GM18907 (cell line): ENCODE measurements around the gene SLC6A8.
"Not testable (repeated sequence)": the region's sequence is repeated elsewhere in the genome, so short reads cannot be mapped to it uniquely, and the experiment has no call there.

ENCODE experiments used
- ATAC-seq: cut with Tn5 transposase; IDR thresholded peaks from one replicate; pipeline ENCODE4 v1.9.1; 2021; ENCODE audit warnings: mild to moderate bottlenecking, moderate library complexity; ENCODE audit not compliant: unreplicated experiment

SLC6A8 gene

DNA sequence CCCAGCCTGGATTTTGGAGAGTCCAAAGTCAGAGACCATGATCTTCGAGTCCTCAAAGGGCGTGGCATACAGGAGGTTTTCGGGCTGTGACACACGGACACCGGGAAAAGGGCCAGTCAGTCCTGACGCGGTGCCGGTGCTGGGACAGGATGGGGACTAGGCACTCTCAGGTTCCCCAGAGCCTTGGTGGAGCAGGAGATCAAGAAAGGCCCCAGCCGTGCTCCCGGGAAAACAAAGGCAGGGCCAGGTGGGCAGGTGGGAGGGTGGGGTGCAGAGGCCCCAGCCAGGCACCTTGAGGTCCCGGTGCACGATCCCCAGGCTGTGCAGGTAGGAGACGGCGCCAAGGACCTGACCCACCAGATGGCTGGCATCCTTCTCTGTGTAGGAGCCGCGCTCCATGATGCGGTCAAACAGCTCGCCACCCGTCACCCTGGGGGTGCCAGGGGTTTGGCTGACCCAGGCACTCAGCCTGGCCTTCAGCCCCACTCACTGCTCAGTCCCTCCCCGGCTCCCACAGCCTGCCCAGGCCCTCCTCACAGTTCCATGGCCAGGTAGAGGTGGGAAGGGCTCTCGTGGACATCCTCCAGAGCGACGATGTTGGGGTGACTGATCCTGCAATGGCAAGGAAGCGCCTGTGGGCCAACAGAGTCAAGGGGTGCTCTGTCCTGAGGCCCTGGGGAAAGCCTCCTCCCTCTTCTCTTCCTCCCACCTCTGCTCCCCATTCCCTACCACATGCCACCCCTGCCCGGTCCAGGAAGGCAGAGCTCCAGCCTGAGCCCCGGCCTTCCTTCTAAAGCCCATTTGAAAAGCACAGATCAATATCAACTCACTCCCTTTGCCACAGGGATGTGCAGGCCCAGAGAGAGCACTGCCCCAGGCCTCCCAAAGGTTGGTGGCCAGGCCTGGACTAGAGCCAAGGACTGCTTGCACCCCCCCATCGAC, 15.9 kb upstream of the SLC6A8 start:
- no peak for ATAC-seq

DNA sequence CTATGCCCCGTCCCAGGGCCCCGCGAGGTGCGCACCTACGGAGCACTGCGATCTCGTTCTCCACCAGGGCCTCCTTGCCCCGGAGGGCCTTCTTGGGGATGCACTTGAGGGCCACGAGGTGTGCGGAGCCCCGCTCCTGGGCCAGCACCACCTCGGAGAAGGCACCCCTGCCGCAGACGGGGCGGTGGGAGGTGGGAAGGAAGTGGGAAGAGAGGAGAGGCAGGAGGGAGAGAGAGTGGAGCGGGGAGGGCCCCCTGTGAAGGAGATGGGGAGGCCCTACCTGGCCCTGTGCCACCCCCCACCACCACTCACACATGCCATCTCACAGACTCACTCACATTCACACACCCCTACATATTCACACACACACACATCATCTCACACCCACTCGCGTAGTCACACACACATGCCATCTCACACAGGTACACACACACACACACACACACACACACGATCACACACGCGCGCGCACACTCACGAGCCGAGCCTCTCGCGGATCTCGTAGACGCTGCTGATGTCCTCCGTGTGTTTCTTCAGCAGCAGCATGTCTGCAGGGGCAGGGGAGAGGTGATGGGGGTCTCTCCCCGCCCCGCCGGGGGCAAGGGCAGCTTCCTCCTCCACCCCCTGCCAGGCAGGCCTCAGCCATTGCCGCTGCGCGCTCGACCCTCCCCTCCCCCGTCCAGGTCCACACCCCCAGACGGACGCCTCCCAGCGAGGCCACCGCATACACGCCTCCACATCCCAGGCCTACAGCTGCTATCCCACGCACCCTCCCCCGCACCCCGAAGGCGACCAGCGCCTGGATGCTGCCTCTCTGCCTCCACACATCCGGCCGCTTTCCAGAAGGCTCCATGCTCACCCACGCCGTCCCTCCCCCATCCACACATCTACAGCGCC, 14.9 kb upstream of the SLC6A8 start:
- ATAC-seq, result no peak

DNA sequence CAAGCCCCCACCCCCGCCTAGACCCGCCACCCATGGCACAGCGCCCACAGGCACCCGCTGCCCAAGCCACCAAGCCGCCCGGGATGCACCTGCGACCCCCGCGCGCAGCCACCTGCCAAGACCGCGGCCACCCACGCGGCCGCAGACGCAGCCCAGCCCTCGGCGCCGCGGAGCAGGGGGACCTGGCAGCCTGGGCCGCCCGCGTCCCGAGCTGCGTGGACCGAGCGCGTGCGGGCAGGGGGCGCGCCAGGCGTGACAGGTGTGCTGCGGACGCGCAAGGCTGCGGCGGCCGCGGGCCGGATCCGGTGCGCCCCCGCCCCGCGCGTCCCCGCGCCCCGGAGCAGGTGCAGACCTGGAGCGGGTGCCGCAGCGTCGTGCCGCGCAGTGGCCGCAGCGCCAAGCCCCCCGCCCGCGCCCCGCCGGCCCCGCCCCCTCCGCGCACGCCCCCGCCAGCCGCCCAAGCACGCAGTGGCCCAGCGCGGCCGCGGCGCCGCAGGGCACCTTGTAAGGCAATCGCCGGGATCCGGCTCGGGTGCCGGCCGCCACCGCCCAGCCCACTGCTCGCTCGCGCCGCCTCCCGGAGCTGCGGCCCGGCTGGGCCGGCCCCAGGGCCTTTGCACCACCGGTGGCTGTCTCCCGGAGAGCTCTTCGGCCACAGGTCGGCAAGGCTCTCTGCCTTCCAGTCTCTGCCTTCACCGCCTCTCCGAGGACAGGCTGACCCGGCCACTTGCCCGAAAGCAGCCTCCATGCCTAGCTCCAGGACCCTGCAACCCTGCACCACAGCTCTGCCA, 14.1 kb upstream of the SLC6A8 start, which contains the start of gene PNCK:
Gene PNCK, minus strand, starts transcription at position 386 of the 791 bp plus-strand sequence. CDS start 737 bp downstream, outside the sequence.
- no peak for ATAC-seq

DNA sequence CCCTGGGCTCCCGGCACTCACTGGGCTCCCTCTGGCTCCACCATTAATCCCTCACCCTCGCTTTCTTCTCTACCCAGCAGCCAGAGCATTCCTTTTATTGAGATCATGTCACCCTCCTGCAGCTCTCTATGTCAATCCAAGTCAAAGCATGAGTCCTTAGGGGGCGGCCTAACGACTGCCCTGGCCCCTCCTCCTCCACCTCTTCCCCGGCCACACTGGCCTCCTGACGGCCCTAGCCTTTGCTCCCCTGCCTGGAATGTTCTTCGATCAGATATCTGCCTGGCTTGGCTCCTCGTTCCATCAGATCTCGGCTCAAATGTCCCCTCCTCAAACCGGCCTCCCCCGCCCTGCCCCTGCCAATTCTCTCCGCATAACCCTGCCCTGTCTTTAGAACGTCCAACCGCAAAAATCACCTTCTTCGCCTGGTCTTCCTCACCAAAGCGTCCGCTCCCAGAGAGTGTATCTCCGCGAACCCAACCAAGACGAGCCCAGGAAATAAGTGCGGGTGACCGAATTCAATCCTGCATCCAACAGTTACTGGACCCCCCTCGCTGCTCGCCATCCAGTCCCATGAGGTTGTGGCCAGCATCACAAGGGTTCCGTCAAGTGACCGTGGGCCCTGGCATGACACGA, 13.4 kb upstream of the SLC6A8 start:
- ATAC-seq, result no peak

DNA sequence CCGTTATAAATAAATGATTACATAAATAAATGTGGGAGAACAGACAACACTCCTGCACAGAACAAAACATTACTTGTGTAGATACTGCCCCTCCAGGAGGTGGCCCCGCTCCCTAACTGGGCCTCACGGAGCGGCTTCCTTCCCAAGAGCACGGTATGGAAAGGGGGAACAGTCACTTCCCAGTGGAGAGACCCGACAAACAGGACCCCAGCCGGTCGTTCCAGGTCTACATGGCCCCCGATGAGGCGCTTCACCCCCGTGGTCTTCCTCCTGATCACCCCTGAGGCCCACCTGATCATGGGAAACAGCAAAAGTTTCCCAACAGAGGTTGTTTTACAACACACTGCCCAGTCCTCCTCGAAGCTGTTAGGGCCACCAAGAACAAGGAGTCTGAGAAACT, 6.6 kb upstream of the SLC6A8 start:
- ATAC-seq, result no peak

DNA sequence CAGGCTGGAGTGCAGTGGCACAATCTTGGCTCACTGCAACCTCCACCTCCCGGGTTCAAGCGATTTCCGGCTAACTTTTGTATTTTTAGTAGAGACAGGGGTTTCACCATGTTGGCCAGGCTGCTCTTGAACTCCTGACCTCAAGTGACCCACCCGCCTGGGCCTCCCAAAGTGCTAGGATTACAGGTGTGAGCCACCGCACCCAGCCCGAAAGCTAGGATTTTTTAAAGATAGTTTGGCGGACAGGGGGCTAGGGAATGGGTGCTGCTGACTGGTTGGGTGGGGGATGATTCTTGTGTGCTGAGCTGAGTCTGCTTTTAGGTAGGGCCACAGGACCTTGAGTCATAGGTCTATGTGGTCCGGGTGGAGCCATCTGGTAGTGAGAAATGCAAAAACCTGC, 4.2 kb upstream of the SLC6A8 start:
- not testable (repeated sequence) for ATAC-seq

DNA sequence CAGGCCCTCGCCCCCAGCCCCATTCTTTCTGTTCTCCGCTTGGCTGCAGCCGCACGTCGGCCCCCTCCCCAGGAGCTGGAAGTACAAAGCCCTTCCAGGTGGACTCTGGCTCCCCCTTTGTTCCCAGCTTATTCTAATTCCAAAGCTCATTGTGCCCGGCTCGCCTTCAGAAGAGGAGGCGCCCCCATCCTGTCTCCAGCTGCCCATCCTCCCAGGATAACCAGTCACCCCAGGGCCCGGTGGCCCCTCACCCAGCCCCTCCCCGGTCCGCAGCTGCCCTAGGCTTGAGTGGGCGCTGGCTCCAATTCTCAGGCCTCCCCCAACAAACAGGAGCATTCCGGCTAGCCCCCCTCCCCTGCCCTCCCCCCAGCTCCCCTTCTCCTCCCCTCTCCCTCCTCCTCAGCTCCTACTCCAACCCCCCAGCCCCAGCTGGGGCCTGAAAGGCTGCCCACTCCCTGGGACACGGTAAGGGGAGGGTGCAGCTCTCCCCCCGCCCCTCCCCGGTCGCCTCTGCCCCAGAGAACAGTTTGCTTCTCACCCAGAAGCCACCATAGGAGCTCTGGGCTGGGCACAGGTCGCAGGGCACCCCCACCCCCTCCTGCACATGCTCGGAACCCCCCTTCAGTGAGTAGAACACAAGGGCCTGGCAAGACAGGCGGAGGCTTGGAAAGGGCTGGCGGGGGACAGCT, 3.1 kb upstream of the SLC6A8 start:
- no peak for ATAC-seq

- ATAC-seq, result no peak
These were observed 2.6 kb upstream of the SLC6A8 start for GRCh38 chrX:153685156-153685536.

DNA sequence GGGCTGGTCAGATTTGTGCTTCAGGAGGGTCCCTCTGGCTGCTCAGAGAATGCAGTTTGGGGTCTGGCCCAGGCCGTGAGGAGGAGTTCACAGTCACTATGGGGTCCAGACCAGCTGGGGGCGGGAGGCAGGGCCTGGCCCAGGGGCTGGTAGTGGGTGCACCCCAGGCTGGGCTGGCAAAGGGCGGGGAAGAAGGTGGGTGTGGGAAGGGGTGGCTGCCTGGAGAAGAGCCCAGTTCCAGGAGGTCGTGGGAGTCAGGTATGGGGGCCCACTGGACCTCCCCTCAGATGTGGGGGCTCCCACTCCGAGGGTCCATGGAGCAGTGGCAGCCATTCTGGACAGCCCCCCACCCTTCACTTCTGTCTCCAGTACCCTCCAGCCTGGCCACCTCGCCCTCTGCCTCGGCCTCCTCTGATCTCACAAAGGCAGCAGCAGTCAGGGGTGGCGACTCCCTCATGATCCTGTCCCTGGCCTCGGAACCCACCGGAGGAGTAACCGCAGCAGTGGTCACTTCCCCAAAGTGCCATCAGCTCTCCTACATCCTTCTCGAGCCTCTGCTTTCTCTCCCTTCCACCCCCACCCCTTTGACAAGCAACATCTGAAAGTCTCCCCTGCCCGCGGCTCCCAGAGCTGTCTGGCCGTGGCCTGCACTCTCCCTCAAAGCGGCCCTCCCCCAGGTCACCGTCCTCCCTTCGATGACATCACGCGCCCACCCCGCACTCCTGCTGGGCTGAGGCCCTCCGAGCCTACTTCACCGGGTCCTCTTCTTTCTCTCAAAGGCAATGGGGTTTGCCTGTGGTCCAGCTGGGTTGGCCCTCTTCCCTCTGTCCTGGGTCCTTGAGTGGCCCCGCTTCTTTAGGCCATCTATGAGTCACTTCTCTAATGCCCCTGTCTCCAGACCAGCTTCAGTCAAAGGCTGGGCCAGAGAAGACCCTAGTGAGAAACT, 1.7 kb upstream of the SLC6A8 start:
- ATAC-seq, result no peak

DNA sequence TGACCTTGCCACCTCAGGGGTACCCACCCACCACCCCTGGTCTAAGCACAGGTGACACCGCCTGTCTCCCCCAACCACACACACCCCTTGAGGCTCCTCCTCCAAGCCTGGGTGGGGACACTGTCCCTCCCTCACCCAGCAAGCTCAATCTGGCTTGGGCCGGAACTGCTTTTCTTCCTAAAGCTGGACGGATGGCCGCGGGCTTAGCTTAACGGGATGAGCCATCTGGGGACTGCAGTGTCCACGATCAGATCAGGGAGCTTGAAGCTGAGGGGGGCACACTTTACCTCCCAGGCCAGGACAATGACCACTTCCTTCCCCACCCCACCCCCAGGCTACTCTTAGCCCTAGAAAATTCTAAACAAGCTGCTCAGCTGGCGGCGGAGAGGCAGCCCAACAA, 1.0 kb upstream of the SLC6A8 start:
- ATAC-seq, result no peak

- no peak for ATAC-seq
These were observed 345 bp downstream of the SLC6A8 start for GRCh38 chrX:153688071-153688470.

DNA sequence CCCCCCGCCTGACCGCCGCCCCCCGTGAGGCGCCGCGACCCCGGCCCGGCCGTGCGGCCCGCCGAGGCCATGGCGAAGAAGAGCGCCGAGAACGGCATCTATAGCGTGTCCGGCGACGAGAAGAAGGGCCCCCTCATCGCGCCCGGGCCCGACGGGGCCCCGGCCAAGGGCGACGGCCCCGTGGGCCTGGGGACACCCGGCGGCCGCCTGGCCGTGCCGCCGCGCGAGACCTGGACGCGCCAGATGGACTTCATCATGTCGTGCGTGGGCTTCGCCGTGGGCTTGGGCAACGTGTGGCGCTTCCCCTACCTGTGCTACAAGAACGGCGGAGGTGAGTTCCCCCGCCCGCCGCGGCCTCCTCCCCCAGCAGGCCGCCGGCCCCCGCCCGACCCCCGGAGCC, 780 bp downstream of the SLC6A8 start:
- no peak for ATAC-seq

DNA sequence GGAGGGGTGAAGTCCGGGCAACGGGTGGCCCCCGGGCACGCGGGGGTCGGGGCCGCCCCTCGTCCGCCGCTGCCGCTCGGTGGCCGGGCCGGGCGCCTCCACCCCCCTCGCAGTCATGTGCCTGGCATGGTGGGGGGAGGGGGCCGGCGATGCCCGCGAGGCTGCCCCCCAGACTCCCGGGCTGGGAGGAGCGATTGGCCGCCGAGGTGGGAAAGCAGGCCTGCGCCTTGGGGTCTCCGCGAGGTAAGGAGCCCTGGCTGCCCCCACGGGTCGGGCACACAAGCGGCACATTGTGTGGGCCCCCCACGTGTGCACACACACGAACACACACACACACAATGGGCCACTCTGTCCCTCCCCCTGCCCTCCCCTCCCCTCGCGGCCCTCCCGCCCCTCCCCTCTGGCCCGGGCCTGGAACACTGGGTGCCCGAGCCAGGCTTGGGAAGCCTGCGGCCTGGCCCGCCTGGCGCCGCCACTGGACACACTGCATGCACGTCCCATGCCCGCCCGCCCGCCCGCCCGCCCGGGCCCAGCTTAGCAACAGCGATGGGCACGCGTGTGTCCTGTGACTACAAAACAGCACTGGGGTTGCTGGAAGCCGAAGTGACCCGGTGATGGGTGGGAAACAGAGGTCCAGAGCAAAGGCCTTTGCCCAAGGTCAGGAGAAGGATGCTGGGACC, 1.3 kb downstream of the SLC6A8 start:
- no peak for ATAC-seq

GRCh38 chrX:153689654-153690465, 2.1 kb downstream of the SLC6A8 start:
- ATAC-seq, result no peak

- ATAC-seq, result no peak
These were observed 2.7 kb downstream of the SLC6A8 start for GRCh38 chrX:153690466-153690865.

DNA sequence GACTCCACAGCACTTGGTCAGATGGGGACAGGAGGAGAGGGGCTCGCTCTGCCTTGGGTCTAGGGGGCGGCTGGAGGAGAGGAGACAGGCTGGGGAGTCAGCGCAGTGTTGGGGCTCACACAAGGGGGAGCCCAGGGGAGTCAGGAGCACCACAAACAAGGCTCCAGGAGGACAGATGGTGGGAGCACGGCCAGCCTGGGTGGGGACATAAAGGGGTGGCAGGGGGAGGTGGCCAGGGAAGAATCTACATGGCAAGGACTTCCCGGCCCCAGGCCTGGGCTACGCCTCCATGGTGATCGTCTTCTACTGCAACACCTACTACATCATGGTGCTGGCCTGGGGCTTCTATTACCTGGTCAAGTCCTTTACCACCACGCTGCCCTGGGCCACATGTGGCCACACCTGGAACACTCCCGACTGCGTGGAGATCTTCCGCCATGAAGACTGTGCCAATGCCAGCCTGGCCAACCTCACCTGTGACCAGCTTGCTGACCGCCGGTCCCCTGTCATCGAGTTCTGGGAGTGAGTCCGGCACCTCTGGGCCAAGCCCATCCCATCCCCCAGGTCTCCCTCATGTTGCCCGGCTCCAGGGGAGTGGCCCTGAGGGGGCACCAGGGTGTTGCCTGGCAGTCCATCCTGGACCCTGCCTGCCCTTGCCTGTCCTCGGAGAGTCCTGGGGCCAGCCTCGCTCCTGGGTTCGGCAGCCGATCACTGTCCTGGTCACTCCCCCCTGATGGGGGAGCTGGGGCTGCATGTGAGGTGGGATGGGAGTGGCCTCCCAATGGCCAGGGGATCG, 3.5 kb downstream of the SLC6A8 start:
- ATAC-seq, result not testable (repeated sequence)
